OCI-M1 (cell line): ENCODE results near the gene ALKBH7.
"Not testable (repeated sequence)": the region's sequence is repeated elsewhere in the genome, so short reads cannot be mapped to it uniquely, and the experiment has no call there.

Source experiments
- DNase-seq: peaks from one replicate; lab custom pipeline; 2025; lab: John Stamatoyannopoulos, UW

Gene ALKBH7, protein sequence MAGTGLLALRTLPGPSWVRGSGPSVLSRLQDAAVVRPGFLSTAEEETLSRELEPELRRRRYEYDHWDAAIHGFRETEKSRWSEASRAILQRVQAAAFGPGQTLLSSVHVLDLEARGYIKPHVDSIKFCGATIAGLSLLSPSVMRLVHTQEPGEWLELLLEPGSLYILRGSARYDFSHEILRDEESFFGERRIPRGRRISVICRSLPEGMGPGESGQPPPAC

GRCh38 chr19:6372594-6373095, at the start of gene ALKBH7:
TSS of gene ALKBH7 (plus strand) at chr19:6372794. CDS start at chr19:6372821, 27 bp downstream.
- DNase-seq, result peak; percentile 99

GRCh38 chr19:6324757-6325156, 47.8 kb upstream of the ALKBH7 start:
- DNase-seq, result no peak

DNA sequence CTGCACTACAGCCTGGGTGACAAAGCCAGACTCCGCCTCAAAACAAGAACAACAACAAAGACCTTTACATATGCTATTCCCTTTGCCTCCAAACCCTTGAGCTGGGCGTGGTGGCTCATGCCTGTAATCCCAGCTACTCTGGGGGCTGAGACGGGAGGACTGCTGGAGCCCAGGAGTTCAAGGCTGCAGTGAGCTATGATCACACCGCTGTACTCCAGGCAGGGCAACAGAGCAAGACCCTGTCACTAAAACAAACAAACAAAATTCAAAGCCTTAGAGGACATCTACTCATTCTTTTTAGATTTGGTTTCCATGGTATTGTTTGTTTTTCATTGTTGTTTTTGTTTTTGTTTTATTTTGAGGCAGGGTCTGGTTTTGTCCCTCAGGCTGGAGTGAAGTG, 47.0 kb upstream of the ALKBH7 start:
- DNase-seq, result no peak

DNA sequence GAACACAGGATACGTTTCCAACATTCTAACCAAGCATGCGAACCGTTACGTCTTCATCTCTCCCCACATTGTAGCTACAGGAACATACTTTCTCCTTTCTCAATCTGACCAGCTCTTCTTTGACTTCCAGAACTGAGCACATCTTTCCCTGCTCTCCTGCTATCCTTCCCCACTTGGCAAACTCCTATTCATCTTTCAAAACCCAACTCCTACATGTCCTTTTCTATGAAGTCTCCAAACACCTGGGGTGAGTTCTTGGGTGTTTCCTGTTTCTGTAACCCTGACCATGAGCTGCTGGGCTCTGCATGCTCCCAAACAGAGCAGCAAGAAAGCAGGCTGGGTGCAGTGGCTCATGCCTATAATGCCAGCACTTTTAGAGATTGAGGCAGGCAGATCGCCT, 45.8 kb upstream of the ALKBH7 start:
- no peak for DNase-seq

DNA sequence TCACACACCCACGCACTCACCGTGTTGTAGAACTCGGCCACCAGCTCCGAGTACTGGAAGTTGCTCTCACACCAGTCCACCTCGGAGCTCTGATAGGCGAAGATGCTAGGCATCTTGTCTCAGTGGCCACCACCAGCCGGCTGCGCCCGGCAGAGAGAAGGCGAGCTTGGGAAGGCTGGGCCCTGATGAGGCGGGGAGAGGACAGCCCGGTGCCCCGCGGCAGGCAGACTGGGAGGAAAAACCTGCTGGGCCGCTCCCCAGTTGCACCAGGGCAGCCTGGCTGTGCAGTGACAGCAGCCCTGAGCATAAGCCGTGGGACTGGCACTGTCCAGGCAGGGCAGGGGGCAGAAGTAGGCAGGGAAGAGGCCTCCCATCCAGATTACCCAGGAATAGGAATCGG, 39.2 kb upstream of the ALKBH7 start, which contains the start of gene ACER1:
TSS of gene ACER1 (minus strand) at position 174 of the 400 bp plus-strand sequence. CDS start at position 113, 61 bp downstream.
- DNase-seq, result no peak

DNA sequence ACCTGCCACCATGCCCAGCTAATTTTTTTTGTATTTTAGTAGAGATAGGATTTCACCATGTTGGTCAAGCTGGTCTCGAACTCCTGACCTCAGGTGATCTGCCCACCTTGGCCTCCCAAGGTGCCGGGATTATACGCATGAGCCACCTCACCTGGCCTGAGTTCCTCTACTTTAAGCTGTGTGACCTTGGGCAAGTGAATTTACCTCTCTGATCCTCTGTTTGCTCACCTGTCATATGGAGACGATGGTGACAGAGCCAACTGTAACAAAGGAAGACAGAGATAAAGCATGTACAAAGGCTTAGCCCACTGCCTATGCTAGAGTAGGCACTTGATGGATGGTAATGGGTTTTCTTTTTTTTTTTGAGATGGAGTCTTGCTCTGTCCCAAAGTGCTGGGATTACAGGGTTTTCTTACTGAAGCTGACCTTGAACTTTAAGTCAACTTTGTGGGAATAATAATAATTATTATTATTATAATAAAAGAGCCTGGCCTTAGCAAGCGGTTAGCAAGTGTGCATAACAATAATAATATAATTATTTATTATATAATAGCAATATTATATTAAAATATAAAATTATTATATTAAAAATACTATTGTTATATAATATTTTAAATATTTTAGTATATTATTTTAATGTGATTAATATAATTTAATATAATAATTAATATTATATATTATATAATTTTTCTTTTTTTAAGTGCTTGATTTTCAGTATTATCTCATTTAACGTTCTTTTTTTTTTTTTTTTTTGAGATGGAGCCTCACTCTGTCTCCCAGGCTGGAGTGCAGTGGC, 37.9 kb upstream of the ALKBH7 start:
- DNase-seq, result no peak

- no peak for DNase-seq
Observed at GRCh38 chr19:6340493-6341201, 31.9 kb upstream of the ALKBH7 start.

DNA sequence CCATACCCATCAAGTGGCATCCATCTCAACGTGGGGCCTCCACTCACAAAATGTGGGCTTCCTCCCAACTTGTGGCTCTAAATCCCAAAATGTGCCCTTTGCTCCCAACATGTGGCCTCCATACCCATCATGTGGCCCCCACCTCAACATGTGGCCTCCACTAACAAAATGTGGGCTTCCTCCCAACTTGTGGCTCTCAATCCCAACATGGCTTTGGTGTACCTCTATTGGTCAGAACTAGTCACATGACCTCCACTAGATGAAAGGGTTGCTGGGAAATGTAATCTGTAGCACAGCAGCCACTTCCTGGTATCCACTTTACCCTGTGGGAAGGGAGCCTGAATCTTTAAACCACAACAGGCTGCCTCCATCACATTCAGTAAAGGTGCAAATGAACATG, 29.1 kb upstream of the ALKBH7 start:
- peak; percentile 25 for DNase-seq

DNA sequence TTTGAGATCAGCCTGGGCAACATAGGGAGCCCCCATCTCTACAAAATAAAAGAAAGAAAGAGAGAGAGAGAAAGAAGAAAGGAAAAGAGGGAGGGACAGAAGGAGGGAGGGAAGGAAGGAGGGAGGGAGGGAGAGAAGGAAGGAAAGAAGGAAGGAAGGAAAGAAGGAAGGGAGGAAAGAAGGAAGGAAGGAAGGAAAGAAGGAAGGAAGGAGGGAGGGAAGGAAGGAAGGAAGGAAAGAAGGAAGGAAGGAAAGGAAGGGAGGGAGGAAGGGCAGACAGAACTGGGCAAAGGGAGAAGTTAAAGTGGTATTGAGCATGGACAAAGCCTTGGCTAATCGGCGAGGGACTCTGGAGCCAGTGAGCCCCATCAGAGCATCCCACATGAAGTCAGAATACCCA, 23.3 kb upstream of the ALKBH7 start:
- not testable (repeated sequence) for DNase-seq

DNA sequence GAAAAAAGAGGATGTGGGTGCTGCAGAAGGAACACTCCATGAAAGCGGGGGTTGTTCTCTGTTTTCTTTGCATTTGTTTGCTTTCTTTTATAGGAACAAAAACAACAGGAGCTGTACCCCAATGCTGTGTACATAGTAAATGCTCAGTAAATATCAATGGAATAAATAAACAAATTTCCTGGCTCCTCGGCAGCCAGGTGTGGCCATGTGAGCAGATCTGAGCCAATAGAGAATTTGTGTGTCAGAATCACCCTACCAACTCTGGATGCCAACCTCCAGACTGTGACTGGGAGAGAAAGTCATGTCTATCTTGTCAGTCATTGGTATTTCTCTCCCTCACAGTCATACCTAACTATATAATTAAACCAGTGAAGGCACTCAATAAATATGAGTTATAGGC, 21.9 kb upstream of the ALKBH7 start:
- no peak for DNase-seq

DNA sequence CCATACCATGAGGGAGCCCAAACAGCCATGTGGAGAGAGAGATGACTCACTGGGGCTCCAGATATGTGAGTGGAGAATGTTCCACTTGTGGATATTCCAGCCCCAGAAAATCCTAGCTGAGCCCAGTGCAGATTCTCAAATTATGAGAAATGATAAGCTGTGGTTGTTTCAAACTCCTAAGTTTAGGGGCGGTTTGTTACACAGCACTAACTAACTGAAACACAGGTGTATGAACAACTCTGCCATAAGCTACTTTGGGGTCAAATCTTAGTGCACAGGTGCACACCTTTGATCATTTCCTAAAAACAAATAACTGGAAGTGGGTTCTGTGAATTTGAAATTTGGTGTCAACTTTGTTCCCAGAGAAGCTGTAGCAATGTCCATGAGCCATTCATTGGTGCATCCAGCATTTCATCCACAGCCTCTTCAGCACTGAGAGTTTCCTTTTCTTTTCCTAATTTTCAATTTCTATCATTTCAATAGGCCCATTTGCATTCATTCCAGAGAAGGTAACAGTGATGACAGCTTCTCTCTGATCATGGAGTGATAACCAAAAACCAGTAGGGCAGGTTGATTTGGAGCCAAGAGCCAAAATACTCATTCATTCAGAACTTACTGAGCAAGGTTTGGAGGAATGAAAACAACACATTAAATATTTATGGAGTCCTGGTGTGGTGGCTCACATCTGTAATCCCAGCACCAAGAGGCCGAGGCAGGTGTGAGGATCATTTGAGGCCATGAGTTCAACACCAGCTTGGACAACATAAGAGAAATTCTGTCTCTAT, 20.0 kb upstream of the ALKBH7 start:
- no peak for DNase-seq

DNA sequence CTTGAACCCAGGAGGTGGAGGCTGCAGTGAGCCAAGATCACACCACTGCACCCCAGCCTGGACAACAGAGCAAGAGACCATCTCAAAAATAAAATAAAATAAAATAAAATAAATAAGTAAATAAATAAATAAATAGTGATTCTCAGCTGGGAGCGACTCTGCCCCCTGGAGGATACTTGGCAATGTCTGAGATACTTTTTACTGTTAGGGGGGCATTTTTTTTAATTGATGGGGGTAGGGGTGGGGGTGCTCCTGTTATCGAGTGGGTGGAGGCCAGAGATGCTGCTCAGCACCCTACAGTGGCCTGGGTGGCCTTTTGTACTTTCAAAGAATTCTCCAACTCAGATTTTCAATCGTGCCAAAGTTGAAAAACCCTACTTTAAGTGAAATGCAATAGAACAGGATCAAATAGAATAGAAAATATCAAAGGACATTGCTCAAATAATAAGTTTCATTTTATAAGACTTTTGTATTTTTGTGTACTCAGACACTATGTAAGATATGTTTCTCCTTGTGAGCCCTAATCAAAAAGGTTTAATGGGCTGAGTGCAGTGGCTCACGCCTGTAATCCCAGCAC, 18.4 kb upstream of the ALKBH7 start:
- DNase-seq, result no peak

DNA sequence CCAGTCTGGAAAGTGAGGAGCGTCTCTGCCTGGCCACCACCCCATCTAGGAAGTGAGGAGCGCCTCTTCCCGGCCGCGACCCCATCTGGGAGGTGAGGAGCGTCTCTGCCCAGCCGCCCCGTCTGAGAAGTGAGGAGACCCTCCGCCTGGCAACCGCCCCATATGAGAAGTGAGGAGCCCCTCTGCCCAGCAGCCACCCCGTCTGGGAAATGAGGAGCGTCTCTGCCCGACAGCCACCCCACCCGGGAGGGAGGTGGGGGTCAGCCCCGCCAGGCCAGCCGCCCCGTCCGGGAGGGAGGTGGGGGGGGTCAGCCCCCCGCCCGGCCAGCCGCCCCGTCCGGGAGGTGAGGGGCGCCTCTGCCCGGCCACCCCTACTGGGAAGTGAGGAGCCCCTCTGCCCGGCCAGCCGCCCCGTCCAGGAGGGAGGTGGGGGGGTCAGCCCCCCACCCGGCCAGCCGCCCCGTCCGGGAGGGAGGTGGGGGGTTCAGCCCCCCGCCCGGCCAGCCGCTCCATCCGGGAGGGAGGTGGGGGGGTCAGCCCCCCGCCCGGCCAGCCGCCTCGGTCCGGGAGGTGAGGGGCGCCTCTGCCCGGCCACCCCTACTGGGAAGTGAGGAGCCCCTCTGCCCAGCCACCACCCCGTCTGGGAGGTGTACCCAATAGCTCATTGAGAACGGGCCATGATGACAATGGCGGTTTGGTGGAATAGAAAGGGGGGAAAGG, 17.1 kb upstream of the ALKBH7 start:
- DNase-seq, result not testable (repeated sequence)

DNA sequence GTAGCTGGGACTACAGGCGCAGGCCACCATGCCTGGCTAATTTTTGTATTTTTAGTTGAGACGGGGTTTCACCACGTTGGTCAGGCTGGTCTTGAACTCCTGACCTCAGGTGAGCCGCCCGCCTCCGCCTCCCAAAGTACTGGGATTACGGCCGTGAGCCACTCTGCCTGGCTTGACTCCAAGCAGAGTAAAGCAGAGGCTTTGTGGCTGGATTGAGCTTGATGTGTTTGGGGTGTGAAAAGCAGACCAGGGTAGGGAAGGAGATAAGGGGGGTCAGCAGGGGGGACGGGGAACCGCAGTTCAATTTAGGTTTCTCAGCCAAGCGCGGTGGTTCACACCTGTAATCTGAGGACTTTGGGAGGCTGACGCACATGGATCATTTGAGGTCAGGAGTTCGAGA, 15.4 kb upstream of the ALKBH7 start:
- no peak for DNase-seq

DNA sequence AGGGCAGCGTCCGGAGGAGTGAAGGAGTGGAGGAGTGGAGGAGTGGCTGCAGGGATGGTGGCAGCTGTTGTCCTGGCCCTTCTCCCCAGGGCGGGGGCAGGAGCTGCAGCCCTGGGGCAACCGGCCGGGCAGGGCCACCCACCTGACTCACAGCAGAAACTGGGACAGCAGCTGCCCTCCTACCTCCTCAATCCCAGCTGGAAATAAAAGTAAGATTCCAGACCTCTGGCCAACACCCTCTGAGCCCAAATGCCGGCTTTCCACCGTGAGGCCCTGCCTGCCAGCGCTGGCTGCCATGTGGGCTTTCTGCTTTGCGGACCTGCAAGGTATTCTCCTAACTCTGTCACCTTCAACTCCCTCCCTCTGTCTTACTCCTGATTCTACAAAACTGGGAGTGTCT, 14.6 kb upstream of the ALKBH7 start:
- DNase-seq, result no peak

GRCh38 chr19:6359568-6360341, 12.8 kb upstream of the ALKBH7 start:
- DNase-seq, result no peak

GRCh38 chr19:6360445-6360844, 12.1 kb upstream of the ALKBH7 start:
- not testable (repeated sequence) for DNase-seq

DNA sequence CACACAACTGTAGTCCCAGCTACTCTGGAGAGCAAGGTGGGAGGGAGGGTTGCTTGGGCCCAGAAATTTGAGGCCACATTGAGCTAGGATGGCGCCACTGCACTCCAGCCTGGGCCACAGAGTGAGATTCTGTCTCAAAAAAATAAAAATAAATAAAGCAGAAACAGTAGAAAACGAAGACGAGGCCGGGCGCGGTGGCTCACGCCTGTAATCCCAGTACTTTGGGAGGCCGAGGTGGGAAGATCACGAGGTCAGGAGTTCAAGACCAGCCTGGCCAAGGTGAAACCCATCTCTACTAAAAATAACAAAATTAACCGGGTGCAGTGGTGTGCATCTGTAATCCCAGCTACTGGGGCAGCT, 11.8 kb upstream of the ALKBH7 start:
- DNase-seq, result not testable (repeated sequence)

DNA sequence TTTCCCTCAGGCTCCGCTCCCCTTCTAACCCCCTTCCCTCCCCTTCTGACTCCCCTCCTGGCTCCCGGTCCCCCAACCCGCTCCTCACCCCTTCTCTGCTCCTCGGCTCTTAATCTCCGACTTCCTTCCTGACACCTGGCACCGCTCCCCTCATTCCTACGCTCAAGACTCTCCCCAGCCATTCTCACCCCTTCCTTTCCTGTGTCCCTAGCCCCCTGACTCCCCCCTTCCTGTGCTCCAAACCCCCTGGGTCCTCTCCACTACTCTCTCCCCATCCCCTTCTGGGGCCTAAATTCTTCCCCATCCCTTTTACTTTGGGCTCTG, 10.6 kb upstream of the ALKBH7 start:
- DNase-seq, result no peak

- DNase-seq, result no peak
Observed at GRCh38 chr19:6362351-6362801, 10.2 kb upstream of the ALKBH7 start.
